Heart right ventricle (tissue), 16 donors: ENCODE results near the gene SLC10A3. TPM values are rescaled to one million over a fixed set of nuclear protein-coding genes. Genes with fewer than 3 reads are reported as not detected.

Source experiments
- ATAC-seq, 8 donors: fragments of 200-7000 bp; cut with Tn5 transposase; one replicate each; pipeline ENCODE4 v1.9.1; 2020; ENCODE audit warnings: mild to moderate bottlenecking in 8 of 8, moderate library complexity in 8 of 8, moderate number of reproducible peaks in 1 of 8
- DNase-seq, 2 donors: peaks; one replicate each; pipeline ENCODE4 v3.0.0-alpha.2; 2020
- H3K27ac ChIP-seq, 10 donors: fragments of 200-600 bp; sonication (generic) in 2 of 10; one replicate each; pipeline versions ENCODE4 v1.5.0 to v1.8.0; 2020 to 2022; ENCODE audit warnings: mild to moderate bottlenecking in 3 of 10
- H3K27me3 ChIP-seq, 7 donors: fragments of 200-600 bp; one replicate each; pipeline ENCODE4 v1.8.0; 2021 to 2022; ENCODE audit warnings: mild to moderate bottlenecking in 2 of 7
- H3K36me3 ChIP-seq, 9 donors: fragments of 200-600 bp; sonication (generic) in 1 of 9; one replicate each; pipeline versions ENCODE4 v1.5.0 to v1.8.0; 2020 to 2022; ENCODE audit warnings: mild to moderate bottlenecking in 2 of 9
- H3K4me1 ChIP-seq, 9 donors: fragments of 200-600 bp; sonication (generic) in 1 of 9; one replicate each; pipeline versions ENCODE4 v1.5.0 to v1.8.0; 2020 to 2022; ENCODE audit warnings: mild to moderate bottlenecking in 4 of 9
- H3K4me3 ChIP-seq, 10 donors: fragments of 200-600 bp; sonication (generic) in 2 of 10; one replicate each; pipeline versions ENCODE4 v1.5.0 to v1.8.0; 2020 to 2022; ENCODE audit warnings: mild to moderate bottlenecking in 7 of 10, moderate library complexity in 2 of 10
- H3K9me3 ChIP-seq, 11 donors: fragments of 200-600 bp in 10 of 11; sonication (generic) in 2 of 11; one replicate each; pipeline versions ENCODE4 v1.5.0 to v1.8.0; 2013 to 2022; ENCODE audit warnings: mild to moderate bottlenecking in 2 of 11, control low read depth in 1 of 11, moderate library complexity in 1 of 11
- CTCF ChIP-seq, 9 donors: fragments of 200-600 bp; sonication (generic) in 2 of 9; IDR thresholded peaks; one replicate each; pipeline versions ENCODE4 v1.5.0 to v1.8.0; 2021 to 2022; ENCODE audit warnings: antibody characterized with exemption in 9 of 9, mild to moderate bottlenecking in 5 of 9, moderate library complexity in 1 of 9
- WGBS, 2 donors: extraction: QIAGEN DNeasy Blood & Tissue Kit; methylation state at CpG; one replicate each; pipeline ENCODE4 v1.1.7; 2013; ENCODE audit warnings: inconsistent platforms in 1 of 2; 5-methylcytosine and 5-hydroxymethylcytosine counted together
- intact Hi-C, 10 donors: fragments of 100-400 bp; cut with DNase I; formaldehyde crosslinking; loops; one replicate each; pipeline versions ENCODE4 v1.11.1 to v1.14.2; 2022
- polyA plus RNA-seq, 2 donors: library from polyadenylated mRNA; stranded (reverse); fragments of 200-250 nt; gene quantifications; one replicate each; pipeline ENCODE4 v1.2.3, GENCODE V29; 2013
- total RNA-seq, 10 donors: library from RNA; stranded (reverse); fragmentation: NEBNext Ultra II Directional in 3 of 10; extraction: Animal tissue kit (Norgen Biotek cat#: 25700) in 3 of 10; gene quantifications; one replicate each; pipeline versions ENCODE4 v1.2.1 to v1.2.4, GENCODE V29; 2021 to 2023
- donor health status: Arrhythmogenic right ventricular cardiomyopathy.
- donor health status: ischemic (EF 13 %, LVEDD 7.1; RV severe dilation, severe dysfunction).
- donor health status: healthy with polysubstance abuse.
- donor health status: DM: no; HTN: yes; CAD: no.
- donor health status: DM: no; HTN: no; CAD: no.
- donor health status: ischemic (EF 25% LVEDD 6.9; RV normal size, moderate dysfunction).
- donor health status: ischemic (EF 25% LVEDD 5.7; RV mildly dilated, moderate dysfunction).
- donor health status: healthy.
- donor health status: DM: yes; HTN: yes; CAD: no.
- donor health status: Ischemic cardiomyopathy.
- donor health status: ischemic (EF 35%, LVEDD 5.7; RV mildly dilated, moderate dysfunction).
- donor health status: nonischemic (EF 11% LVEDD 7.7; RV severe dilation, severe dysfunction).
- donor health status: DM: yes; HTN: yes; CAD: no.
- donor health status: PGD.
- donor health status: ischemic (EF 29% LVEDD 5.4; RV normal size, mild dysfunction).
- donor health status: nonischemic (EF 23%, LVEDD 6.1; RV moderate dilation, normal function).

Gene SLC10A3
- total and polyA plus RNA-seq, 12 donors, result 8.7 to 38.1 (median 12.1) TPM

DNA sequence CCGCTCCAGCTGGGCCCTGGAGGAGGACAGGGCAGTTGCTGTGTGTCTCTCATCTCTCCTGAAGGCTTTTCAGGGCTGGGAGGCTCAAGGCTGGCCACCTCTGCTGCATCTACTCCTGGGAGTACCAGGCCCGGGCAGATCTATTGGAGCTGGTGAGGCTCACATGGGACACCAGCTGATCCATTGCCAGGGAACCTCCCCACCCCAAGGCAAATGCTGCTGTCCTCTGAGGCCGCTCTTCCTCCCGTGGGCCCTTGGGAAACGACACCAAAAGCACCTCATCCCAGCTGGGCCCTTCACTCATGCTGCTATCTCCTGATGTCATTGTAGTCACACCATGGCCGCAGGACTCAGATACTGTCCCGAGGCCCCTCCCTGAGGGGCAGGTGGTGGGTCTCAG lies 7.6 kb downstream of the SLC10A3 start:
- DNase-seq, result no peak
- H3K27ac ChIP-seq, result no peak overlapping the region
- no peak for ATAC-seq
- no peaks in the 10 kb centered on the region for H3K9me3 ChIP-seq
- H3K4me1 ChIP-seq, result peaks cover 0 to 38% (median 18%) of the 10 kb centered on the region in 9 donors
- TF ChIP-seq CTCF (IDR thresholded peaks at IDR 0.05), result no peak
- H3K36me3 ChIP-seq, result peaks cover 0 to 18% (median 0%) of the 10 kb centered on the region in 9 donors
- intact Hi-C loops, result no loop called here
- 72 to 73% methylated on average over 4 to 7 of the region's 7 CpGs for WGBS, 2 donors
- H3K27me3 ChIP-seq, result no peaks in the 10 kb centered on the region
- no peak overlapping the region for H3K4me3 ChIP-seq

GRCh38 chrX:154481911-154482601 lies 8.4 kb downstream of the SLC10A3 start:
- Histone ChIP-seq H3K4me1 (peaks cover 0 to 35% (median 16%) of the 10 kb centered on the region in 9 donors), H3K27me3 (no peaks in the 10 kb centered on the region), H3K9me3 (no peaks in the 10 kb centered on the region), H3K36me3 (peaks cover 0 to 13% (median 0%) of the 10 kb centered on the region in 9 donors), H3K27ac (no peak overlapping the region), H3K4me3 (no peak overlapping the region)
- TF ChIP-seq CTCF (IDR thresholded peaks at IDR 0.05), result no peak
- intact Hi-C loops, result no loop called here
- 72 to 78% methylated on average over 10 to 14 of the region's 14 CpGs for WGBS, 2 donors
- DNase-seq, result no peak
- no peak for ATAC-seq

- no peaks in the 10 kb centered on the region for H3K9me3 ChIP-seq
- H3K27me3 ChIP-seq, result no peaks in the 10 kb centered on the region
- TF ChIP-seq CTCF (IDR thresholded peaks at IDR 0.05), result no peak
- DNase-seq, result no peak
- H3K4me1 ChIP-seq, result peaks cover 0 to 32% (median 16%) of the 10 kb centered on the region in 9 donors
- H3K4me3 ChIP-seq, result no peak overlapping the region
- 85 to 100% methylated on average over 4 to 5 of the region's 5 CpGs for WGBS, 2 donors
- intact Hi-C loops, result no loop called here
- no peak overlapping the region for H3K27ac ChIP-seq
- H3K36me3 ChIP-seq, result peaks cover 0 to 13% (median 0%) of the 10 kb centered on the region in 9 donors
- no peak for ATAC-seq
These were observed 9.2 kb downstream of the SLC10A3 start for GRCh38 chrX:154481195-154481594.

DNA sequence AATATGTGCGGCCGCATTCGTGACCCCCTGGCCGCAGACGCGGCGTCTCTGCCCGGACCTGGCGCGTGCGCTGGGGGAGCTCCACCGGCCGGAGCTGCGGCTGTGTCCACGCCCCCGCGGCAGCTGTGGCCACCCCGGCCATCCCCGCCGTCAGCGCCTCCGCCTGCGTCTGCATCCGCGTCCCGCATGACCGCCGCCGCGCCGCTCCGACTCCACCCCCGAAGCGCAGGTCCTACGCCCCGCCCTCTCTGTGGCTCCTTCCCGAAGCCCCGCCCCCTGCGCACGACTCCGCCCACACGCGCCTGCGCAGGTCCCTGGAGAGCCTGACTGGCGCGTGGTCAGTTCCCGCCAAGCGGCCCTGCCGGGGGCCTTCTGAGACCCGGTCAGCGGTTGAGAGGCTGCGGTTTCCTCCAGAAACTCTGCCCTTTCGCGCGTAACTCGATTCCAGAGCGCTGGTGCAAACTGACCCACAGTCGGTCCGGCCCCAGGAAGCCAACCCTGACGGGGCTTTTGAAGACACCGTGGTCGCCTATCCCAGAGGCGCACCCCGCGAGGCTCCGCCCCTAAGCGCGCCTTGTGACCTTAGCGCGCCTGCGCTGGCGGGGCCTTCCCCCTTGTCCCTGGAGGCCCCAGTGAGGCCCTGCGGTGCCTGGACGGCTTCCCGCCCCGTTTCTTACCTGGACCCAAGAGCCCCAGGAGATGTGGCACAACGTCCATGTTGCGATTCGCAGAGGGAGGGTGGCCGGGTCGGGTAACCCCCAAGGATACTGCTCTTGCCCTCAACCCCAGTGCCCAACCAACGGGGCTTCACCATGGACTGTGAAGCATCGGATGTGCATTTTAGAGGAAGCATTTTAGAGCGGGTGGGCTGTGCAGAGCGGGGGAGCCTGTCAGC lies 11.5 kb downstream of the SLC10A3 start, which contains the start of gene LAGE3:
TSS of gene LAGE3 (minus strand) at position 554 of the 895 bp plus-strand sequence. CDS start at position 188, 366 bp downstream.
- peak; percentile 91 to 94 for DNase-seq
- H3K4me1 ChIP-seq, result peaks cover 0 to 14% (median 2%) of the 10 kb centered on the region in 9 donors
- H3K36me3 ChIP-seq, result peaks cover 0 to 6% (median 0%) of the 10 kb centered on the region in 9 donors
- peak within 1 kb of the TSS; percentile 14 to 61 (median 55) for H3K4me3 ChIP-seq
- H3K27me3 ChIP-seq, result peaks cover 0 to 7% (median 0%) of the 10 kb centered on the region in 7 donors
- TF ChIP-seq CTCF (IDR thresholded peaks at IDR 0.05), result no peak
- peak; percentile 95 to 98 (median 96) for ATAC-seq
- 3 to 5% methylated on average over 42 to 81 of the region's 85 CpGs for WGBS, 2 donors
- peak within 1 kb of the TSS; percentile 69 to 86 (median 85) for H3K27ac ChIP-seq
- no peaks in the 10 kb centered on the region for H3K9me3 ChIP-seq
- intact Hi-C loops, result loop anchor here in 1 of 10 donors (5.0 kb wide), 1 partner anchor 42 kb away; the partner anchor contains the start of gene GDI1
